ENCODE results near the gene TBC1D20. TPM values are rescaled to one million over a fixed set of nuclear protein-coding genes. Genes with fewer than 3 reads are reported as not detected.

Gene TBC1D20
- total RNA-seq, 5 donors from 2014 or later (not counting 1 experiment from before 2014, with no cell fraction given): 28.9 to 42.7 (median 39.5) TPM

DNA sequence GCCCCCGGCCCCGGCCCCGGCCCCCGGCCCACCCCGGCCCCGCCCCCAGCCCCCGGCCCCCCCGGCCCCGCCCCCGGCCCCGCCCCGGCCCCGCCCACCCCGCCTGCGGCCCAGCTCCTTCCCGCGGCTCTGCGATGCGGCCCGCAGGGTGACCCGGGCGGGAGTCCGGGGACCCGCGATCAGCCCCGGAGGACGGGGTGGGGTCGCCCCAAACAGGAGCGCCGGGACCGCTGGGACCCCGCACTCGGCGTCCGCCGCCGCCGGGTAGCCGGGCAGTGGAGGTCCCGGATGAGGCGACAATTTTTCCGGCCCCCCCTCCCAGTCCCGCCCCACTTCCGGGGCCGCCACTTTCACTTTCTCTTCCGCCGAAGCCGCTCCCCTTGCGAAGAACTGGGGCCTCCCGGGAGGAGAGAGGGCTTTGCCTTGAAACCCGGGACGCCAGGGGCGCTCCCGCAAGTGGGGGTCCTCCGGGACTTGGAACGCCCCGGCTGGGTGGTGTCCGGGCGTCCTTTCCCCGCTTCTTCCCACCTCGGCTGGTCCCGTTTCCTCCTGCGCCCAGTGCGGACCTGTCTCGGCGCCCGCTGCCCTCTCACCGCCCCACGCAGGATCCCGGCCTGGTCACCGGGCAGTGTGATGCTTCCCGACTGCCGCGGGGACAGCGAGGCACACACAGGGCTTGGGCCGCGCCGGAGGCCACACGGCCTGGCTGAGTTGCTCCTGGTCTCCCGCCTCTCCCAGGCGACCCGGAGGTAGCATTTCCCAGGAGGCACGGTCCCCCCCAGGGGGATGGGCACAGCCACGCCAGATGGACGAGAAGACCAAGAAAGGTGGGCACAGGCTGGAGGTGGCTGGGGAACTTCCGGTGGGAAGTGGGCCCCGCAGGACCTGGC lies 54.1 kb downstream of the TBC1D20 start, which contains the start of gene RBCK1:
TSS of gene RBCK1 (plus strand) at position 347 of the 890 bp plus-strand sequence. CDS start at position 806, 459 bp downstream.
- Histone ChIP-seq H3K4me1 (ENCODE audit: control insufficient read depth in 1 of 2, extremely low read depth in 1 of 2, insufficient read depth in 2 of 2, low read length in 2 of 2) (peaks cover 13 to 36% of the 10 kb centered on the region in 2 experiments), H3K4me3 (ENCODE audit: control insufficient read depth in 1 of 2, extremely low read depth in 1 of 2, low read length in 1 of 2) (peak within 1 kb of the TSS; percentile 89 to 97), H3K9me3 (no peaks in the 10 kb centered on the region), H3K36me3 (ENCODE audit: control insufficient read depth in 2 of 2, extremely low read depth in 1 of 2, insufficient read depth in 1 of 2, low read length in 1 of 2) (peaks cover 0 to 8% of the 10 kb centered on the region in 2 donors), H3K27me3 (replicated peaks in 1 of 2; ENCODE audit: control insufficient read depth in 2 of 2, extremely low read depth in 1 of 2, insufficient read depth in 2 of 2, low read length in 1 of 2) (no peaks in the 10 kb centered on the region), H3K27ac (ENCODE audit: low read length) (peak within 1 kb of the TSS; percentile 67)
- Mint-ChIP-seq H3K27ac (peak within 1 kb of the TSS; percentile 96 to 98), H3K4me3 (peak within 1 kb of the TSS; percentile 86 to 92 (median 87)), H3K36me3 (peaks cover 19% of the 10 kb centered on the region), H3K4me1 (peaks cover 45 to 55% (median 47%) of the 10 kb centered on the region in 3 donors), H3K9me3 (no peaks in the 10 kb centered on the region), H3K27me3 (no peaks in the 10 kb centered on the region)
- POLR2A ChIA-PET: interaction anchor here in 1 of 2 donors (0.7 kb wide), 1 partner anchor 29 kb away, joined by 3 read pairs; no protein-coding TSS in a partner anchor
- ATAC-seq (replicated peaks in 1 of 4) (peak; percentile 81 to 86 (median 82)), DNase-seq (peak; percentile 76 to 92 (median 85))
- WGBS (ENCODE audit: insufficient coverage): under 1% methylated on average over 63 of the region's 87 CpGs
- CTCF ChIA-PET: interaction anchor here in 1 of 2 donors (0.6 to 1.8 kb wide), 7 partner anchors 30 to 136 kb away, joined by 3 to 9 read pairs (median 3); partner anchors contain the start of genes CSNK2A1 and TBC1D20

DNA sequence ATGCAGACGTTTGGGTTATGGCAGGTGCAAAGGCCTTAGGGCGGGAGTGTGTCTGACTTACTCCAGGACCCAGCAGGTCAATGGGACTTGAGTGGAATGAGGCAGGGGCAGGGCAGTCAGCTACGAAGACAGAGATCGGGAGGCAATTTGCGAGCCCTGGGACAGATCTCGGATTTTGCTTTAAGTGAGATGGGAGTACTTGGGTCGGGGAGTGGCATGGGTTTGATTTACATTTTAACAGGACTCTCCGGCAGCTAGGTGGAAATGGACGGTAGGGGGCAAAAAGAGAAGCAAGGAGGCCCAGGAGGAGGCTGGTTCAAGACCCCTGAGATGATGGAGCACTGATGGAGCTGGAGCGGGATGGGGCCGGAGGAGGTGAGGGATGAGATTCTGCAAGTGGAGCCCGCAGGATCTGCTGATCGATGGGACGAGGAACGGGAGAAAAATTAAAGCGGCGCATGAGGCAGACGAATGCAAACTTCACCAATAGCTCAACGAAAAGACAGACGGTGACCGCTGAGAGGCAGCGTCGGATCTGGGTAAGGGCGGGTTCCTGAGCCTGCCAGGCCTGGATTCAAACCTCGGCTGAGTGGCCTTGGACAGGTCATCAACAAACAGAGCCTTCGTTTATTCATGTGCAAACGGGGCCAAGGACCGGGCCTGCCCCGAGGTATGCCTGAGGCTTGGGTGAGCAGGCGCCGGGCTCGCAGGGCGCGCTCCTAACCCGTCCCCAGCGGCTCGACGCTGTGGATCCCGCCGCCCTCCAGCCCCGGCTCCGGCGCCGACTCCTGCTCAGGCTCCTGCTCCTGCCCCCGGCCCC lies 55.0 kb downstream of the TBC1D20 start:
- H3K9me3 ChIP-seq: no peaks in the 10 kb centered on the region
- 25% methylated on average over 24 of the region's 45 CpGs for WGBS (ENCODE audit: insufficient coverage)
- H3K27ac Mint-ChIP-seq: peak overlapping the region; percentile 96 to 98
- H3K4me3 Mint-ChIP-seq: peak overlapping the region; percentile 82 to 87 (median 86)
- DNase-seq (peak in 29 of 35 experiments; percentile 15 to 81 (median 46)), ATAC-seq (replicated peaks in 1 of 4) (peak; percentile 66 to 79 (median 76))
- H3K4me1 ChIP-seq (ENCODE audit: control insufficient read depth in 1 of 2, extremely low read depth in 1 of 2, insufficient read depth in 2 of 2, low read length in 2 of 2): peaks cover 13 to 42% of the 10 kb centered on the region in 2 experiments
- H3K27ac ChIP-seq (ENCODE audit: low read length): peak overlapping the region; percentile 35
- H3K9me3 Mint-ChIP-seq: no peaks in the 10 kb centered on the region
- peaks cover 0 to 8% of the 10 kb centered on the region in 2 donors for H3K36me3 ChIP-seq (ENCODE audit: control insufficient read depth in 2 of 2, extremely low read depth in 1 of 2, insufficient read depth in 1 of 2, low read length in 1 of 2)
- peaks cover 46 to 51% (median 47%) of the 10 kb centered on the region in 3 donors for H3K4me1 Mint-ChIP-seq
- H3K36me3 Mint-ChIP-seq: peaks cover 12% of the 10 kb centered on the region
- H3K27me3 ChIP-seq (replicated peaks in 1 of 2; ENCODE audit: control insufficient read depth in 2 of 2, extremely low read depth in 1 of 2, insufficient read depth in 2 of 2, low read length in 1 of 2): no peaks in the 10 kb centered on the region
- ChIA-PET POLR2A (interaction anchor here in 1 of 2 donors (0.7 kb wide), 1 partner anchor 30 kb away, joined by 3 read pairs; no protein-coding TSS in a partner anchor), CTCF (interaction anchor here in 1 of 2 donors (0.6 to 1.8 kb wide), 7 partner anchors 31 to 136 kb away, joined by 3 to 9 read pairs (median 3); partner anchors contain the start of genes CSNK2A1 and TBC1D20)
- peak overlapping the region; percentile 60 to 85 for H3K4me3 ChIP-seq (ENCODE audit: control insufficient read depth in 1 of 2, extremely low read depth in 1 of 2, low read length in 1 of 2)
- H3K27me3 Mint-ChIP-seq: no peaks in the 10 kb centered on the region

GRCh38 chr20:406200-407132 lies 55.9 kb downstream of the TBC1D20 start:
- Histone ChIP-seq H3K4me3 (ENCODE audit: control insufficient read depth in 1 of 2, extremely low read depth in 1 of 2, low read length in 1 of 2) (no peak overlapping the region), H3K4me1 (ENCODE audit: control insufficient read depth in 1 of 2, extremely low read depth in 1 of 2, insufficient read depth in 2 of 2, low read length in 2 of 2) (peaks cover 15 to 48% of the 10 kb centered on the region in 2 experiments), H3K36me3 (ENCODE audit: control insufficient read depth in 2 of 2, extremely low read depth in 1 of 2, insufficient read depth in 1 of 2, low read length in 1 of 2) (peaks cover 0 to 8% of the 10 kb centered on the region in 2 donors), H3K9me3 (no peaks in the 10 kb centered on the region), H3K27me3 (replicated peaks in 1 of 2; ENCODE audit: control insufficient read depth in 2 of 2, extremely low read depth in 1 of 2, insufficient read depth in 2 of 2, low read length in 1 of 2) (no peaks in the 10 kb centered on the region), H3K27ac (ENCODE audit: low read length) (no peak overlapping the region)
- DNase-seq (no peak), ATAC-seq (replicated peaks in 1 of 4) (no peak)
- Mint-ChIP-seq H3K27ac (peak overlapping the region; percentile 96 to 98), H3K36me3 (peaks cover 5% of the 10 kb centered on the region), H3K4me1 (peaks cover 46 to 50% (median 48%) of the 10 kb centered on the region in 3 donors), H3K9me3 (no peaks in the 10 kb centered on the region), H3K27me3 (no peaks in the 10 kb centered on the region), H3K4me3 (peak overlapping the region; percentile 82 to 87 (median 86))
- CTCF ChIA-PET: interaction anchor here in 1 of 2 donors (0.9 to 1.8 kb wide), 5 partner anchors 32 to 137 kb away, joined by 3 to 9 read pairs (median 3); partner anchors contain the start of genes CSNK2A1 and TBC1D20
- POLR2A ChIA-PET: no interaction called here
- WGBS (ENCODE audit: insufficient coverage): 94% methylated on average over 5 of the region's 9 CpGs

- Mint-ChIP-seq H3K9me3 (no peaks in the 10 kb centered on the region), H3K36me3 (no peaks in the 10 kb centered on the region), H3K4me1 (peaks cover 26 to 31% (median 28%) of the 10 kb centered on the region in 3 donors), H3K4me3 (no peak overlapping the region), H3K27me3 (no peaks in the 10 kb centered on the region), H3K27ac (no peak overlapping the region)
- H3K27ac ChIP-seq (ENCODE audit: low read length): no peak overlapping the region
- no peaks in the 10 kb centered on the region for H3K27me3 ChIP-seq (replicated peaks in 1 of 2; ENCODE audit: control insufficient read depth in 2 of 2, extremely low read depth in 1 of 2, insufficient read depth in 2 of 2, low read length in 1 of 2)
- no peak overlapping the region for H3K4me3 ChIP-seq (ENCODE audit: control insufficient read depth in 1 of 2, extremely low read depth in 1 of 2, low read length in 1 of 2)
- H3K36me3 ChIP-seq (ENCODE audit: control insufficient read depth in 2 of 2, extremely low read depth in 1 of 2, insufficient read depth in 1 of 2, low read length in 1 of 2): no peaks in the 10 kb centered on the region
- 100% methylated on average over 3 of the region's 4 CpGs for WGBS (ENCODE audit: insufficient coverage)
- H3K9me3 ChIP-seq: no peaks in the 10 kb centered on the region
- ChIA-PET POLR2A (no interaction called here), CTCF (no interaction called here)
- no peak for DNase-seq
- ATAC-seq (replicated peaks in 1 of 4): no peak
- H3K4me1 ChIP-seq (ENCODE audit: control insufficient read depth in 1 of 2, extremely low read depth in 1 of 2, insufficient read depth in 2 of 2, low read length in 2 of 2): peaks cover 4 to 28% of the 10 kb centered on the region in 2 experiments
Measured at GRCh38 chr20:404088-404487, 58.2 kb downstream of the TBC1D20 start.

GRCh38 chr20:403582-403957 lies 58.8 kb downstream of the TBC1D20 start:
- Histone ChIP-seq H3K9me3 (no peaks in the 10 kb centered on the region), H3K27ac (ENCODE audit: low read length) (no peak overlapping the region), H3K4me1 (ENCODE audit: control insufficient read depth in 1 of 2, extremely low read depth in 1 of 2, insufficient read depth in 2 of 2, low read length in 2 of 2) (peaks cover 2 to 23% of the 10 kb centered on the region in 2 experiments), H3K36me3 (ENCODE audit: control insufficient read depth in 2 of 2, extremely low read depth in 1 of 2, insufficient read depth in 1 of 2, low read length in 1 of 2) (no peaks in the 10 kb centered on the region), H3K4me3 (ENCODE audit: control insufficient read depth in 1 of 2, extremely low read depth in 1 of 2, low read length in 1 of 2) (no peak overlapping the region), H3K27me3 (replicated peaks in 1 of 2; ENCODE audit: control insufficient read depth in 2 of 2, extremely low read depth in 1 of 2, insufficient read depth in 2 of 2, low read length in 1 of 2) (no peaks in the 10 kb centered on the region)
- Mint-ChIP-seq H3K9me3 (no peaks in the 10 kb centered on the region), H3K4me3 (no peak overlapping the region), H3K4me1 (peaks cover 22 to 28% (median 25%) of the 10 kb centered on the region in 3 donors), H3K36me3 (peaks cover 1% of the 10 kb centered on the region), H3K27ac (no peak overlapping the region), H3K27me3 (no peaks in the 10 kb centered on the region)
- POLR2A ChIA-PET: no interaction called here
- DNase-seq: no peak
- no peak for ATAC-seq (replicated peaks in 1 of 4)
- CTCF ChIA-PET: no interaction called here
- WGBS (ENCODE audit: insufficient coverage): 100% methylated on average over 3 of the region's 3 CpGs

Measured in T-cell (primary cell).